Vagina (tissue), 2 donors: ENCODE measurements around the gene DGLUCY.

Experiments
- CTCF ChIP-seq, 3 experiments: fragments of 450-650 bp in 2 of 3; fragments of 200-600 bp in 1 of 3; sonication (generic) in 1 of 3; IDR thresholded peaks; one replicate each; pipeline ENCODE4 v1.5.1; 2017 to 2019; ENCODE audit warnings: antibody characterized with exemption in 3 of 3, mild to moderate bottlenecking in 2 of 3, moderate library complexity in 2 of 3
- POLR2A ChIP-seq, 2 donors: fragments of 450-650 bp; IDR thresholded peaks; one replicate each; pipeline ENCODE4 v1.6.1; 2017; ENCODE audit warnings: antibody characterized with exemption in 2 of 2, mild to moderate bottlenecking in 2 of 2, moderate library complexity in 2 of 2
- POLR2AphosphoS5 ChIP-seq, 2 donors: sonication (generic); formaldehyde crosslinking; IDR thresholded peaks; one replicate each; pipeline ENCODE4 v1.9.0; 2017; ENCODE audit warnings: antibody characterized with exemption in 2 of 2, mild to moderate bottlenecking in 2 of 2, low read depth in 1 of 2; ENCODE audit not compliant: insufficient read depth in 1 of 2

DNA sequence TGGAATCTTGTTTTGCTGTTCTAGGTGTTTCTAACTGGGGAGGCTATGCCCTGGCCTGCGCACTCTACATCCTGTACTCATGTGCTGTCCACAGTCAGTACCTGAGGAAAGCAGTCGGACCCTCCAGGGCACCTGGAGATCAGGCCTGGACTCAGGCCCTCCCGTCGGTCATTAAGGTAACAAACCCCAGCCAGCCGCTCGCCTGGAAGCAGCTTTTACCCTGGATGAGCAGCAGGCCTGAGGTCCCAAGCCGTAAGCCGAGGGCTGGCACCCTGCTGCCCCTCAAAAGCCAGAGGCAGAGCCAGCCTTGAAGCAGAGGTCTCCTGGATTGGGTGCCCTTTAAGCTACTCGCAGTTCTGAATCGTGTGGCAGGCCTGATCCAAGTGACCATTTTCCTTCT lies 101.5 kb downstream of the DGLUCY start:
- TF ChIP-seq POLR2A (IDR thresholded peaks at IDR 0.05) (no peak), CTCF (IDR thresholded peaks at IDR 0.05) (no peak), POLR2AphosphoS5 (IDR thresholded peaks at IDR 0.05; ENCODE audit: insufficient read depth in 1 of 2, low read depth in 1 of 2) (no peak)
